Stimulated activated CD4-positive, alpha-beta T cell treated with anti-CD3 and anti-CD28 coated beads, TNF-alpha, amount 100 ng/mL, for 4 hours (primary cell): ENCODE results near the gene TRIM67.
"Not testable (repeated sequence)": the region's sequence is repeated elsewhere in the genome, so short reads cannot be mapped to it uniquely, and the experiment has no call there.

Experiments
- DNase-seq, 3 experiments: peaks; one replicate each; pipeline ENCODE4 v3.0.0-alpha.2; 2020; ENCODE audit warnings: low read depth in 3 of 3

Gene TRIM67

DNA sequence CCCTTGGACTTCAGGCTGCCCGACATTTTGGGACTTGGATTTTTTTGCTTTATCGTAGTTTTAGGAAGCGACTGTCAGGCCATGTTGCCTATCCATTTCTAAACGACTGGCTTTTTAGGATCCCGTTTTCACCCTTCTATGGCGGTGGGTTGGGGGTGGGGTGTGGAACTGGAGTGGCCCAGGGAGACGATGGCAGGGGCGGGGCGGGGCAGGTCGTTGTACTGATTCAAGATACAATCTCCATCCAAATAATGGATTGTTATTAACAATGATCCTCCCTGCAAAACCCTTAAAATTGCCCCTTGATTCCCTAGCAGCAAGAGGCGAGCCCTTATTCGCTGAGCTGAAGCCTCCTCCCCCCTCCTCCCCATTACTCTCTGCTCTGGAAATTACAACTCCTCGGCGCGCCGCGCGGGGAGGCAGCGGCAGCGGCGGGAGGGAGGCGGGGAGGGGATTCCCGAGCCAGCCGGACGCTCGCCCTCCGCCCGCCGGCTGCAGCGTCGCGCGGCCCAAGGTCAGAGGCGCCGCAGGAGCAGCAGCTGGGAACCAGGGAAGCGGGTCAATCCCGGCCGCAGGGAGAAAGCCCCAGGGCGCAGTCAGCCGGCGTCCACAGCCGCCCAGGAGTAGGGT is at the start of gene TRIM67:
TRIM67 (plus strand) TSS at position 392 of the 630 bp plus-strand sequence. CDS start 912 bp downstream, outside the sequence.
- DNase-seq: no peak

DNA sequence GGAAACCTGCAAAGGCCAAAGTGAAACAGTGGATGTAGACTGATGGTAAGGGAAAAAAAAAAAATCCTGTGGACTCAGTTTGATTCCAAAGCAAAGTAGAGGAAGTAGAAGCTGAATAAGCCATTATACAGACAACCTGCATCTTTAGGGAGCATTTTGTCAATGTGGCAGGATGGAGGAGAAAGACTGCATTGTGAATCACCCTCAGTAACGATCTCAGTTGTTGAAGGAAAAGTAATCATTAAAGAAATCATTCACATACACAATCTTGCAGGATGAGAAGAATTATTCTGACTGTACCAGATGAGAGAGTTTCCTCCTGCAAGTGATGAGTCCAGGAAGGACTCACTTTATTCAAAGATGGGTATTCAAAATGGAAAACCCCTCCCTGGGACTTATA is 45.1 kb upstream of the TRIM67 start:
- DNase-seq: no peak

DNA sequence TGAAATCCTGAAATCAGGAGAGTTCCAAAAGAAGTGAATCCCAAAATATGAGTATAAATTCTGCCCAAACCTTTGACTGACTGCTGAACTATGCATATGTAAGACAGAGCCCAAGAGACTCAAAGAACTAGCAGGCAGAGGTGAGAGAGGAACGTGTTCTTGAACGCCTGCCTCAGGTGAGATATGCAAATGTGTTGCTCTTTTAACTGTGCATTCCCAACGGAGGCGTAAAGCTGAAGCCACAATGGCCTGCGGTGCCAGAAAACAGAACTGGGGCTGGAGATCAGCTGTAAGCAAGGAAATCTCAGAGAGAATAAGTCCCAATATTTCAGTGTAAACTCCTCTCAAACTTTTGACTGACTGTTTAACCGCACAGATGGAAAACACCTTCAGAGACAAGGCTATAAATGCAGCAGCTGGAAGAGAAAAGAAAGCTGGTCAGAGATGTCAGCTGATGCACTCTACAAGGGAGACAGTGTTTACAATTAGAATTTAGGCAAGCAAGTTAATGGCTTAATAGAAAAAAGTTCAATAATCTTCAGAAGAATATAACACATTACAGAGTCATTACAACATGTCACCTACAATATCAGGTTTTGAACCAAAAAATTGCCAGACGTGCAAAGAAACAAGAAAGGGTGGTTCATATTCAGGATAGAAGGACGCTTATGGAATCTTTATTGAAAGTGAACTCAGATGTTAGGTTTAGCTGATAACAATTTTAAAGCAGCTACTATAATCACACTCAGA is 43.0 kb upstream of the TRIM67 start:
- no peak for DNase-seq

DNA sequence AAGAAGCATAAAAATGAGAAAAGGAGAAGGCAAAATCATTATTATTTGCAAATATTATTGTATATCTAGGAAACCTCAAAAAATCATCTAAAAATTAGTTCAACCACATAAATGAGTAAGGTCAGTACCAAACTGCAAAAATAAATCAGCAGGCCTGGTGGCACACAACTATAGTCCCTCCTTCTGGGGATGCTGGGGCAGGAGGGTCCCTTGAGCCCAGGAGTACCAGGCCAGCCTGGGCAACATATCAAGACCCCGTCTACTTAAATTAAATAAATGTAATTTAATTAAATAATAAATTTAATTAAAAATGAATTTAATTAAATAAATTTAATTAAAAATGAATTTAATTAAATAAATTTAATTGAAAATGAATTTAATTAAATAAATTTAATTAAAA is 40.3 kb upstream of the TRIM67 start:
- DNase-seq: no peak

GRCh38 chr1:231122143-231122542 is 39.7 kb upstream of the TRIM67 start:
- no peak for DNase-seq

GRCh38 chr1:231124746-231125145 is 37.1 kb upstream of the TRIM67 start:
- DNase-seq: no peak

- no peak for DNase-seq
Observed at GRCh38 chr1:231125972-231126580, 35.8 kb upstream of the TRIM67 start.

DNA sequence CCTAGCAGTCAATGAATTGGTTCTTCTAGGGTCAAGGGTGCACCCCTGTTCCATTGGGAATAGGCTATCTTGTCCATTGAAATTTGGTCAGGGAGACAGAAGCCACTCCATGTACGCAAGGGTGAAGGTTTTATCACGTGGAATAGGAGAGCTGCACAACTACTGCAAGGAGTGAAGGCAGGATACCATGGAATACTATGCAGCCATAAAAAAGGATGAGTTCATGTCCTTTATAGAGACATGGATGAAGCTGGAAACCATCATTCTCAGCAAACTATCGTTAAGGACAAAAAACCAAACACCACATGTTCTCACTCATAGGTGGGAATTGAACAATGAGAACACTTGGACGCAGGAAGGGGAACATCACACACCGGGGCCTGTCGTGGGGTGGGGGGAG is 34.8 kb upstream of the TRIM67 start:
- DNase-seq: not testable (repeated sequence)

- DNase-seq: not testable (repeated sequence)
Observed at GRCh38 chr1:231128471-231128870, 33.4 kb upstream of the TRIM67 start.

DNA sequence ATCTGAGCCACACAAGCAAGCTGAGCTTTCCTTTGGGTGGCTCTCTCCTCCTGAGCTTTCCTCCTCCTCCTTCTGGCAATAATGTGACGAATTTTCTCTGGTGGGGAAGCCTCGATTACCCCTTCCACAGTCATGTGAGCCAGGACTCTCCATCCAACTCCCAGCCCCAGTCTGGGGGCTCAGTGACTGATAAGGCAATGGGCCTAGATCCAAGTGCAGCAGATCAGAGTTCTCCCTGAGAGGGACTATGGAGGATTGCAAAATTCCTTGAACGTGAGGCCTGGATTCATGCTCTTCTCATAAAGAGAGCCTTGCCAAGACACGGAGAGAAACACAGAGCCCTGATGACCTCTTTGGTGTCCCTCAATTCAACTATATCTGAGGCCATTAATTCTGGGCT is 31.3 kb upstream of the TRIM67 start:
- DNase-seq: no peak

GRCh38 chr1:231132591-231132990 is 29.3 kb upstream of the TRIM67 start:
- not testable (repeated sequence) for DNase-seq

GRCh38 chr1:231134624-231135023 is 27.2 kb upstream of the TRIM67 start:
- DNase-seq: no peak

- no peak for DNase-seq
Observed at GRCh38 chr1:231138236-231138635, 23.6 kb upstream of the TRIM67 start.

DNA sequence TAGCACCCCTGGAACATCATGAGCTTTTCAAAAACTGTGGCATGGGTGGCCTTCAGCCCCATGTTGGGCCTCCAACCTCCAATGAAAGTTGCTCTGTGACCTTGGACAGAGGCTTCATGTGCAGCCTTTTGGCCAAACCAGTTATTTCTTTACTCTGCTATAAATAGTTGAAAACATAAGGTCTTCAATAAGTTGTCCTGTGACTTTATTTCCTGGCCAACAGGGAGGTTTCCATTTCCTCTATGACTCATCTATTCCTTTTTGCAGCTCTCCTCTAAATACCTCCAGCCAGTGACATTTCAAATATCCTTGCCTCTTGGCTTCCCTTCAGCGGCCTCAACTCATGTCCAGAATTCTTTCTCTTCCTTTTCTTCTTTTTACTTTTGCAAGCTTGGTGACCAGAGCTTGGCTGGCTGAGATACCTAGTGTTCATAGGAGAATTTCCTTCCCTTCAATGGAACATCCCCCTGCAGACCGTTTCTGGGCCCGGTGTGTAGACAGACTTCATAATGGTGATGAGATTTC is 22.7 kb upstream of the TRIM67 start:
- DNase-seq: no peak

DNA sequence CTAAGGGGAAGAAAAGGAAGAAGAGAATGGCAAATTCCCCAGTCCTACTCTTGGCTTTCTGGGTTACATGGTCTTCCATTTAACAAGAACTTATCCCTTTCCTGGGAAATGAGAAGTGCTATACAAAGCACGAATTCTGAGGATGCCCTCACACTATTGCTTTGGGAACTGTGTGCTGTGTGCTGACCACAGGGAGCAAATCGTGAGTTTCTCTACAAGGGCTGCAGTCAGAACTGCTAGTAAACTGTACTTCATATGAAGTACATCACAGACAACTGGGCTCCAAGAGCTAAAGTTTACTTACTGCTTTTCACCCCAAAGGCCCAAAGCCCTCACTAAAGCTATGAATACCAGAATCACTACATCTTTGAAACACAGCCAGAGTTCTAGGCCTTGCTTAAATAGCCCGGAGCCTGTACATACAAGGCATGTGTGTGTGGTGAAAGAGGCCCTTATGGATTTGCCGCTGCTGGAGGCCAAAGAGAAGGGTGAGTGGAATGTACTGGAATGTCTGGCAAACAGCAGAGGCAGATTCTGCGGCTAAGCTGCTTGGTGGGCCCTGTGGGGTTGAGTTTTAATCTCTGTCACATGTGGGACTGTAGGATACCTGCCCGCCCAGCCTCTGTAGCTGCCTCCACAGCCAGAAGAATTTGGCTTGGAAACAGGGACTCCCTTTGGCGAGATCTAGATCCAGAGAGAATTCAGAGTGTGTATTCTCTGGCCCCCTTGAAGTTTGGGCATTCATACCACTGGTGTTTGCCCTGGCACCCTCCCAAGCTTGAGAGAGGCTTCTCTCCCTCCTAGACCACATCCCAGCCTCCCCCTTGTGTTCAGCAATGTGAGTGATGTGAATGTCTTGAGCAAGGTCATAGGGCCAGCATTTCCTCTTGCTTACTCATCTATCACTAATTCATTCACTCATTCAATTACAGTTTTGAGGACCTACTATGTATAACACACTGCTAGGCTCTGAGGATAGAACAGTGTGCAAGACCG is 21.9 kb upstream of the TRIM67 start:
- DNase-seq: no peak

DNA sequence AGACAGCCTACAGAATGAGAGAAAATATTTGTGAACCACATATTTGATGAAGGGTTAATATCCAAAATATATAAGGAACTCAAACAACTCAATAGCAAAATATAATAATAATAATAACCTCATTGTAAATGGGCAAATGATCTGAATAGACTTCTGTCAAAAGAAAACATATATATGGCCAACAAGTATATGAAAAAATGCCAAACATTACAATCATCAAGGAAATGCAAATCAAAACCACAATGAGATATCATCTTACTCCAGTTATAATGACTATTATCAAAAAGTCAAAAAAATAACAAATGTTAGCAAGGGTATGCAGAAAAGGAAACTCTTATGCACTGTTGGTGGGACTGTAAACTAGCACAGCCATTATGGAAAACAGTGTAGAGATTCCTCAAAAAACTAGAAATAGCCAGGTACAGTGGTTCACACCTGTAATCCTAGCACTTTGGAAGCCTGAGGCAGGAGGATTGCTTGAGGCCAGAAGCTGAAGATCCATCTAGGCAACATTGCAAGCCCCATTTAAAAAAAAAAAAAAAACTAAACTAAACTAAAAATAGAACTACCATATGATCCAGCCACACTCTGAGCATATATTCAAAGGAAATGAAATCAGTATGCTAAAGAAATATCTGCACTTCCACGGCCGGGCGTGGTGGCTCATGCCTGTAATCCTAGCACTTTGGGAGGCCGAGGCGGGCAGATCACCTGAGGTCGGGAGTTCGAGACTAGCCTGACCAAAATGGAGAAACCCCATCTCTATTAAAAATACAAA is 17.3 kb upstream of the TRIM67 start:
- no peak for DNase-seq

- DNase-seq: no peak
Observed at GRCh38 chr1:231147896-231148295, 14.0 kb upstream of the TRIM67 start.

DNA sequence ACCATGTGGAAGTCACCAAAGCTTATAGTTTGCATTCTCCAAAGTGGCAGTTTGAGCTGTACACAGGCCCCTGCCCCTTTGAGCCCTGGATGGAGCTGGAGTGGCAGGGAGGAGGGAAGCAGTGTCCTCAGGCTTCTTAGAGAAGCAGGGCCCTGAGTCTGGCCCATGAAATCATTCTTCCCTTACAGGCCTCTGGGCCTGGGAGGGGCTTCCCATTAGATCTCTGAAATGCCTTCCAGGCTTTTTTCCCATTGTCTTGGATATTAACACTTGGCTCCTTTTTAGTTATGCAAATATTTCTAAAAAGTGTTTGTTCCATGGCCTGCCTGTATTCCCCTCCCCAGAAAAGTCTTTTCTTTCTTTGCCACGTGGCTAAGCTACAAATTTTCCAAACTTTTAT is 10.0 kb upstream of the TRIM67 start:
- DNase-seq: no peak

DNA sequence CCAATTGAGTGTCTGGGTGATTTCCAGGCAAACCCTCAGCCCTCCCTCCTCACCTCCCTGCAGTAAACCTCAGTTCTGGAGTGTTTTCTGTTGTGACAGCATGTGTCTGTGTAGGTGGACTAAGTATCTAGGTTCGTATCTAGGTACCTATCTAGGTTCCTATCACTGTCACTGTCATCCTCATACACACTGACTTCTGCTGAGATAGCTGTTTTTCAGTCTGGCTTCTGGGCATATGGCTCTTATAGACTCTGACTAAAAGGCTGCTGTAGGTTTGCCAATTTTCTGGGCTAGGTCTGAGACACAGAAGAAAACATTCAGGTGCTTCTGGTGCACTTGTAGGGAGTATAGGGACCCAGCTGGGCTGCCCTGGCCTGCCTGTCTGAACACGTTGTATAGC is 8.1 kb upstream of the TRIM67 start:
- DNase-seq: no peak

- no peak for DNase-seq
Observed at GRCh38 chr1:231155808-231156207, 6.0 kb upstream of the TRIM67 start.

- DNase-seq: no peak
Observed at GRCh38 chr1:231157311-231157710, 4.5 kb upstream of the TRIM67 start.
